AG04450 (cell line): ENCODE results near the gene EPB41. TPM values are rescaled to one million over a fixed set of nuclear protein-coding genes. Genes with fewer than 3 reads are reported as not detected.
"Not testable (repeated sequence)": the region's sequence is repeated elsewhere in the genome, so short reads cannot be mapped to it uniquely, and the experiment has no call there.

ENCODE experiments used
- CTCF ChIA-PET: fragments of 300-600, 350-600 bp; formaldehyde crosslinking; extraction: SDS; loops from one replicate; lab custom pipeline; 2022; ENCODE audit warnings: antibody characterized with exemption, inconsistent platforms; lab: Charles Lee
- POLR2A ChIA-PET: fragments of 350-600 bp; formaldehyde crosslinking; extraction: SDS; loops from one replicate; lab custom pipeline; 2021; ENCODE audit warnings: antibody characterized with exemption, inconsistent platforms; lab: Yijun Ruan, JAX
- DNase-seq: peaks from one replicate; pipeline ENCODE4 v3.0.0-alpha.2; 2011; ENCODE audit warnings: low read depth, low spot score
- H3K27ac ChIP-seq: one replicate; pipeline ENCODE4 v1.5.1; 2012; ENCODE audit warnings: low read depth, low read length, control low read depth
- H3K27me3 ChIP-seq: one replicate; pipeline ENCODE4 v1.6.0; 2012; ENCODE audit warnings: low read length; ENCODE audit not compliant: control insufficient read depth, insufficient read depth
- H3K4me3 ChIP-seq: 2 replicates; pipeline ENCODE4 v1.5.1; 2011; ENCODE audit warnings: mild to moderate bottlenecking, low read depth, low read length, control low read depth
- H3K9me3 ChIP-seq: 2 replicates; pipeline ENCODE4 v1.5.1; 2012; ENCODE audit warnings: low read length; ENCODE audit not compliant: control insufficient read depth, insufficient read depth
- CTCF ChIP-seq: IDR thresholded peaks from 2 replicates; pipeline ENCODE4 v1.5.1; 2011; ENCODE audit warnings: low read depth, low read length, control low read depth, inconsistent platforms
- polyA plus RNA-seq: library from polyadenylated mRNA; depleted of rRNA; stranded (reverse); fragments of >200 nt; gene quantifications from 2 replicates; pipeline ENCODE4 v1.2.3, GENCODE V29; 2011

Gene EPB41
- polyA plus RNA-seq, 1 experiment, result 7.8 TPM

- POLR2A ChIA-PET, result no interaction called here
Observed at GRCh38 chr1:29044010-29044409, 129.6 kb downstream of the EPB41 start.

GRCh38 chr1:29045663-29046062 lies 131.3 kb downstream of the EPB41 start:
- H3K9me3 ChIP-seq, DNase-seq, H3K4me3 ChIP-seq, H3K27me3 ChIP-seq, H3K27ac ChIP-seq, POLR2A ChIA-PET: not testable (repeated sequence)
- CTCF ChIA-PET, result interaction anchor here (0.8 to 18.9 kb wide), 4 partner anchors 11 to 261 kb away, joined by 3 to 712 read pairs (median 3); no protein-coding TSS in a partner anchor

More at GRCh38 chr1:29044010-29044409, 129.6 kb downstream of the EPB41 start:
- no peak for TF ChIP-seq CTCF
- no peaks in the 10 kb centered on the region for H3K27me3 ChIP-seq
- DNase-seq, result no peak
- CTCF ChIA-PET, result interaction anchor here (0.8 to 18.9 kb wide), 4 partner anchors 10 to 163 kb away, joined by 3 to 712 read pairs (median 22); no protein-coding TSS in a partner anchor
- H3K4me3 ChIP-seq, result no peak overlapping the region
- H3K27ac ChIP-seq, result no peak overlapping the region
- H3K9me3 ChIP-seq, result no peaks in the 10 kb centered on the region

- no peak for DNase-seq
- ChIA-PET CTCF (interaction anchor here (0.7 to 4.9 kb wide), 2 partner anchors 13 to 90 kb away, joined by 5 to 27 read pairs; no protein-coding TSS in a partner anchor), POLR2A (no interaction called here)
- Histone ChIP-seq H3K4me3 (no peak overlapping the region), H3K27ac (no peak overlapping the region), H3K27me3 (no peaks in the 10 kb centered on the region), H3K9me3 (no peaks in the 10 kb centered on the region)
- no peak for TF ChIP-seq CTCF
Observed at GRCh38 chr1:29047142-29047541, 132.8 kb downstream of the EPB41 start.

- DNase-seq, result no peak
- CTCF ChIA-PET, result interaction anchor here (1.5 to 4.9 kb wide), 2 partner anchors 16 to 173 kb away, joined by 3 to 27 read pairs; no protein-coding TSS in a partner anchor
- TF ChIP-seq CTCF, result no peak
Observed at GRCh38 chr1:29050166-29050565, 135.8 kb downstream of the EPB41 start.

GRCh38 chr1:29052100-29052499 lies 137.7 kb downstream of the EPB41 start:
- no peaks in the 10 kb centered on the region for H3K9me3 ChIP-seq
- H3K4me3 ChIP-seq, result no peak overlapping the region
- ChIA-PET CTCF (no interaction called here), POLR2A (no interaction called here)
- H3K27ac ChIP-seq, result no peak overlapping the region
- H3K27me3 ChIP-seq, result no peaks in the 10 kb centered on the region
- no peak for DNase-seq
- no peak for TF ChIP-seq CTCF

More at GRCh38 chr1:29050166-29050565, 135.8 kb downstream of the EPB41 start:
- Histone ChIP-seq H3K9me3 (no peaks in the 10 kb centered on the region), H3K27ac (no peak overlapping the region), H3K4me3 (no peak overlapping the region), H3K27me3 (no peaks in the 10 kb centered on the region)
- POLR2A ChIA-PET, result no interaction called here
